GM12878 (cell line): ENCODE data around the gene DHCR24. TPM values are rescaled to one million over a fixed set of nuclear protein-coding genes. Genes with fewer than 3 reads are reported as not detected.

Source experiments
- ATAC-seq: fragments of 200-7000 bp; cut with Tn5 transposase; 3 replicates; pipeline ENCODE4 v1.9.1; 2020; ENCODE audit warnings: mild to moderate bottlenecking, moderate library complexity
- BruUV-seq: library from RNA; stranded (reverse); fragments of 400-500 nt; replicated peaks from 2 replicates; lab custom pipeline; 2021; lab: Mats Ljungman, UMichigan
- CTCF ChIA-PET: fragments of 300-600 bp; sonication (Branson Sonifier 250); formaldehyde crosslinking; extraction: SDS; loops from one replicate; lab custom pipeline; 2021; ENCODE audit warnings: inconsistent platforms; lab: Yijun Ruan, JAX
- POLR2A ChIA-PET: fragments of 350-600 bp; formaldehyde crosslinking; extraction: SDS; loops from one replicate; lab custom pipeline; 2021; ENCODE audit warnings: inconsistent platforms; lab: Charles Lee
- RAD21 ChIA-PET: fragments of 300-600 bp; sonication (Branson Sonifier 250); formaldehyde crosslinking; loops from one replicate; lab custom pipeline; 2023; ENCODE audit warnings: antibody characterized with exemption; ENCODE audit not compliant: unreplicated experiment; lab: Charles Lee
- SMC1A ChIA-PET: fragments of 300-600 bp; sonication (Branson Sonifier 250); formaldehyde crosslinking; loops from one replicate; lab custom pipeline; 2023; ENCODE audit not compliant: unreplicated experiment, uncharacterized antibody; lab: Charles Lee
- DNase-seq: peaks from one replicate; pipeline ENCODE4 v3.0.0-alpha.2; 2011; ENCODE audit warnings: low read depth, low spot score
- FAIRE-seq: peaks from 3 replicates; lab custom pipeline; 2011; peaks lifted over from hg19 to GRCh38; lab: Jason Lieb, UNC
- H2AFZ ChIP-seq: 2 replicates; pipeline ENCODE4 v1.6.0; 2011; ENCODE audit warnings: low read depth, low read length, control low read depth; ENCODE audit not compliant: control insufficient read depth
- H3K27ac ChIP-seq: 2 replicates; pipeline ENCODE4 v1.5.1; 2011; ENCODE audit warnings: control low read depth; ENCODE audit not compliant: control insufficient read depth, insufficient read depth
- H3K27me3 ChIP-seq, 2 experiments: replicated peaks in 1 of 2; 2 replicates each; pipeline versions ENCODE4 v1.6.0 to v1.6.1; 2011; ENCODE audit warnings: low read length in 1 of 2; ENCODE audit not compliant: control insufficient read depth in 2 of 2, insufficient read depth in 2 of 2
- H3K36me3 ChIP-seq, 2 experiments: 2 replicates each; pipeline ENCODE4 v1.5.1; 2011; ENCODE audit warnings: low read length in 1 of 2; ENCODE audit not compliant: control insufficient read depth in 2 of 2, insufficient read depth in 2 of 2
- H3K4me1 ChIP-seq: 2 replicates; pipeline ENCODE4 v1.6.1; 2011; ENCODE audit warnings: mild to moderate bottlenecking, low read length, moderate library complexity, mixed read lengths; ENCODE audit not compliant: control insufficient read depth, insufficient read depth
- H3K4me2 ChIP-seq: 2 replicates; pipeline ENCODE4 v1.6.0; 2011; ENCODE audit warnings: control low read depth; ENCODE audit not compliant: control insufficient read depth, insufficient read depth
- H3K4me3 ChIP-seq: fragments of 200-600 bp; sonication (generic); 2 replicates; pipeline ENCODE4 v1.5.1; 2016
- H3K79me2 ChIP-seq: 2 replicates; pipeline ENCODE4 v1.6.0; 2011; ENCODE audit warnings: low read length; ENCODE audit not compliant: control insufficient read depth, insufficient read depth
- H3K9ac ChIP-seq: 2 replicates; pipeline ENCODE4 v1.8.0; 2011; ENCODE audit warnings: low read length, control low read depth, mixed read lengths; ENCODE audit not compliant: control insufficient read depth, insufficient read depth
- H3K9me3 ChIP-seq: replicated peaks from 3 replicates; pipeline ENCODE4 v1.5.1; 2011; ENCODE audit warnings: mild to moderate bottlenecking, low read length; ENCODE audit not compliant: control insufficient read depth, insufficient read depth
- H4K20me1 ChIP-seq: 2 replicates; pipeline ENCODE4 v1.6.0; 2011; ENCODE audit not compliant: control insufficient read depth, insufficient read depth
- ATF7 ChIP-seq: fragments of 450-650 bp; IDR thresholded peaks from 2 replicates; pipeline ENCODE4 v1.6.1; 2016; ENCODE audit warnings: low read depth, mild to moderate bottlenecking
- CEBPZ ChIP-seq: fragments of 150-350 bp; IDR thresholded peaks from 2 replicates; pipeline ENCODE4 v1.6.1; 2016; ENCODE audit warnings: low read depth, low read length
- E2F8 ChIP-seq: fragments of 450-650 bp; IDR thresholded peaks from 2 replicates; pipeline ENCODE4 v1.6.1; 2018; ENCODE audit warnings: mild to moderate bottlenecking, low read depth, moderate library complexity; ENCODE audit not compliant: partially characterized antibody
- FOS ChIP-seq: IDR thresholded peaks from 3 replicates; pipeline ENCODE4 v1.6.1; 2011; ENCODE audit warnings: borderline replicate concordance; ENCODE audit not compliant: insufficient read length; ENCODE audit errors: extremely low read depth
- KLF5 ChIP-seq: fragments of 450-650 bp; IDR thresholded peaks from 2 replicates; pipeline ENCODE4 v1.6.1; 2014; ENCODE audit warnings: mild to moderate bottlenecking; ENCODE audit not compliant: partially characterized antibody
- MAX ChIP-seq: IDR thresholded peaks from 2 replicates; pipeline ENCODE4 v1.6.1; 2012; ENCODE audit warnings: low read depth, low read length, improper control_type of control experiment
- MYC ChIP-seq: IDR thresholded peaks from 2 replicates; pipeline ENCODE4 v1.6.1; 2011; ENCODE audit warnings: mild to moderate bottlenecking, low read length, moderate library complexity, inconsistent platforms; ENCODE audit not compliant: insufficient read depth, insufficient replicate concordance, insufficient read length, severe bottlenecking
- NR2F1 ChIP-seq: fragments of 450-650 bp; conservative IDR thresholded peaks from 2 replicates; pipeline ENCODE4 v1.6.1; 2017; ENCODE audit warnings: mild to moderate bottlenecking
- RAD21 ChIP-seq: IDR thresholded peaks from 2 replicates; pipeline ENCODE4 v1.6.1; 2011; ENCODE audit warnings: mild to moderate bottlenecking, low read depth, low read length, moderate library complexity; ENCODE audit not compliant: insufficient read depth
- RBBP5 ChIP-seq: fragments of 200-600 bp; sonication (generic); conservative IDR thresholded peaks from 2 replicates; pipeline ENCODE4 v1.6.1; 2016
- SMAD1 ChIP-seq: fragments of 450-650 bp; IDR thresholded peaks from 2 replicates; pipeline ENCODE4 v1.6.1; 2018; ENCODE audit warnings: mild to moderate bottlenecking, low read depth; ENCODE audit not compliant: partially characterized antibody
- SMARCA5 ChIP-seq: fragments of 450-650 bp; IDR thresholded peaks from 2 replicates; pipeline ENCODE4 v1.6.1; 2017; ENCODE audit warnings: mild to moderate bottlenecking
- SMC3 ChIP-seq: IDR thresholded peaks from 2 replicates; pipeline ENCODE4 v1.6.1; 2011; ENCODE audit warnings: low read length, improper control_type of control experiment, borderline replicate concordance
- SRF ChIP-seq, 2 experiments: IDR thresholded peaks; 2 replicates each; pipeline ENCODE4 v1.6.1; 2011; ENCODE audit warnings: low read depth in 2 of 2, low read length in 2 of 2, mild to moderate bottlenecking in 1 of 2, moderate library complexity in 1 of 2
- SUZ12 ChIP-seq: fragments of 200-600 bp; sonication (generic); IDR thresholded peaks from one replicate; pipeline ENCODE4 v1.6.1; 2018; ENCODE audit warnings: antibody characterized with exemption, mild to moderate bottlenecking; ENCODE audit not compliant: unreplicated experiment
- TCF12 ChIP-seq: IDR thresholded peaks from 2 replicates; pipeline ENCODE4 v1.6.1; 2011; ENCODE audit warnings: low read depth, mild to moderate bottlenecking, low read length
- ZNF384 ChIP-seq: IDR thresholded peaks from 2 replicates; pipeline ENCODE4 v1.6.1; 2012; ENCODE audit warnings: low read depth, mild to moderate bottlenecking, low read length, improper control_type of control experiment, borderline replicate concordance
- WGBS: methylation state at CpG from one replicate; pipeline ENCODE4 v1.1.6; 2016; ENCODE audit warnings: low lambda C conversion rate; ENCODE audit not compliant: insufficient replicate concordance, insufficient coverage; ENCODE audit errors: missing lambda C conversion rate; 5-methylcytosine and 5-hydroxymethylcytosine counted together
- in situ Hi-C: fragments of 300-500 bp; cut with MboI; formaldehyde crosslinking; loops from 9 replicates; pipeline ENCODE4 v1.14.3; 2018; ENCODE audit warnings: mixed read lengths
- intact Hi-C: fragments of 100-400 bp; cut with micrococcal nuclease; formaldehyde crosslinking; loops from one replicate; pipeline ENCODE4 v1.14.2; 2022; ENCODE audit not compliant: unreplicated experiment
- polyA plus RNA-seq, 11 experiments: library from polyadenylated mRNA; depleted of rRNA in 4 of 11; unstranded in 6 of 11; stranded (reverse) in 5 of 11; fragments of >200 nt; fragmentation: Nextera tagmentation in 4 of 11; fragmentation: Illumina TruSeq in 1 of 11; extraction: Ambion mirVana in 4 of 11; extraction: Trizol in 1 of 11; gene quantifications; 1 replicate in 1 of 11; 2 replicates in 10 of 11; pipeline versions ENCODE4 v1.2.1 to v1.2.3, GENCODE V29; 2011 to 2016; ENCODE audit warnings: inconsistent platforms in 2 of 11, missing spikeins in 2 of 11, low read depth in 1 of 11
- total RNA-seq, 4 experiments: library from RNA; depleted of rRNA in 3 of 4; stranded (reverse); fragments of >200 nt in 3 of 4; fragmentation: Illumina TruSeq in 1 of 4; extraction: Trizol in 1 of 4; gene quantifications; 2 replicates each; pipeline versions ENCODE4 v1.2.1 to v1.2.3, GENCODE V29; 2013 to 2021

DHCR24 gene
- total and polyA plus RNA-seq, 10 of the 15 experiments (the other 5 are each of a cell fraction or from before 2014, with no cell fraction given), result 23.3 to 169 (median 120) TPM

GRCh38 chr1:54919367-54920359 is 32.7 kb upstream of the DHCR24 start:
- H3K9ac ChIP-seq, result no peak overlapping the region
- 21% methylated on average over 6 of the region's 6 CpGs for WGBS
- H2AFZ ChIP-seq, result no peak overlapping the region
- FAIRE-seq (no peak), DNase-seq (no peak), ATAC-seq (no peak)
- no peaks in the 10 kb centered on the region for H4K20me1 ChIP-seq
- no peaks in the 10 kb centered on the region; the same call in 2 of the 3 replicates for H3K9me3 ChIP-seq
- in situ Hi-C loops, result no loop called here
- no peak overlapping the region for H3K27ac ChIP-seq
- H3K79me2 ChIP-seq, result no peaks in the 10 kb centered on the region
- TF ChIP-seq SMARCA5, result no peak
- no peak for TF ChIP-seq TCF12
- no peak for TF ChIP-seq ATF7
- TF ChIP-seq RAD21, result no peak
- no peak for TF ChIP-seq E2F8
- no peak for TF ChIP-seq RBBP5
- TF ChIP-seq SMC3, result no peak
- TF ChIP-seq CEBPZ, result no peak
- no peak for TF ChIP-seq SRF (IDR thresholded peaks at IDR 0.05; ENCODE audit: low read depth in 2 of 2, low read length in 2 of 2)
- no peak for TF ChIP-seq ZNF384
- no peak for TF ChIP-seq NR2F1
- TF ChIP-seq MAX, result no peak
- no peak for TF ChIP-seq SMAD1
- no peak for TF ChIP-seq MYC
- TF ChIP-seq FOS, result no peak
- no peak for TF ChIP-seq SUZ12
- TF ChIP-seq KLF5, result no peak
- intact Hi-C loops, result no loop called here
- H3K4me1 ChIP-seq, result no peaks in the 10 kb centered on the region
- H3K27me3 ChIP-seq, result peaks cover 0 to 1% of the 10 kb centered on the region in 2 experiments; a peak in 1 of 4 replicates
- BruUV-seq, result no TSS peak
- ChIA-PET CTCF (interaction anchor here (0.7 to 2.6 kb wide), 3 partner anchors 25 to 1475 kb away, joined by 3 to 9 read pairs (median 3); no protein-coding TSS in a partner anchor), POLR2A (no interaction called here), RAD21 (interaction anchor here (1.0 kb wide), 1 partner anchor 26 kb away, joined by 4 read pairs; no protein-coding TSS in a partner anchor), SMC1A (no interaction called here)
- no peaks in the 10 kb centered on the region for H3K36me3 ChIP-seq
- H3K4me3 ChIP-seq, result no peak overlapping the region
- no peak overlapping the region for H3K4me2 ChIP-seq
